Keratinocyte (primary cell): Measurements from ENCODE around the gene GPR160.

ENCODE experiments used
- CTCF ChIP-seq, 3 experiments: IDR thresholded peaks in 1 of 3; conservative IDR thresholded peaks in 1 of 3; optimal IDR thresholded peaks in 1 of 3; 2 replicates in 2 of 3; 3 replicates in 1 of 3; pipeline versions ENCODE3 to v1.5.1; 2011; ENCODE audit warnings: low read length in 3 of 3, mild to moderate bottlenecking in 3 of 3, moderate library complexity in 2 of 3, control low read depth in 1 of 3, inconsistent platforms in 1 of 3; ENCODE audit not compliant: insufficient read depth in 2 of 3; ENCODE audit errors: extremely low read depth in 1 of 3
- EZH2 ChIP-seq: IDR thresholded peaks from one replicate; pipeline ENCODE4 v1.6.1; 2012; ENCODE audit warnings: inconsistent platforms, mild to moderate bottlenecking, low read length, moderate library complexity

GRCh38 chr3:170081079-170081741 lies 43.4 kb downstream of the GPR160 start:
- TF ChIP-seq CTCF (optimal IDR thresholded peaks at IDR 0.05 in 1 of 3, IDR thresholded peaks at IDR 0.05 in 1 of 3, conservative IDR thresholded peaks at IDR 0.05 in 1 of 3; ENCODE audit: extremely low read depth in 1 of 3, insufficient read depth in 2 of 3, low read length in 3 of 3) (no peak), EZH2 (no peak)
